Measurements from ENCODE around the gene SLC49A3.

The SLC49A3 gene

GRCh38 chr4:633976-634598 is 54.9 kb downstream of the SLC49A3 start:
- TF ChIP-seq CTCF (IDR thresholded peaks at IDR 0.05; ENCODE audit: extremely low read depth, insufficient read depth, missing control alignments), result no peak
- in situ Hi-C loops (cut with MboI; ENCODE audit: low pct_unique_long_range_greater_than_20kb, low sequenced_read_pairs, unreplicated experiment), result no loop called here
- DNase-seq (ENCODE audit: low spot score), result no peak

GRCh38 chr4:633406-633805 is 55.5 kb downstream of the SLC49A3 start:
- in situ Hi-C loops (cut with MboI; ENCODE audit: low pct_unique_long_range_greater_than_20kb, low sequenced_read_pairs, unreplicated experiment), result no loop called here
- TF ChIP-seq CTCF (IDR thresholded peaks at IDR 0.05; ENCODE audit: extremely low read depth, insufficient read depth, missing control alignments), result no peak
- DNase-seq (ENCODE audit: low spot score), result no peak

- TF ChIP-seq CTCF (IDR thresholded peaks at IDR 0.05; ENCODE audit: extremely low read depth, insufficient read depth, missing control alignments), result no peak
- no peak for DNase-seq (ENCODE audit: low spot score)
- in situ Hi-C loops (cut with MboI; ENCODE audit: low pct_unique_long_range_greater_than_20kb, low sequenced_read_pairs, unreplicated experiment), result no loop called here
These were observed 56.0 kb downstream of the SLC49A3 start for GRCh38 chr4:632926-633325.

GRCh38 chr4:632196-632790 is 56.7 kb downstream of the SLC49A3 start:
- no peak for TF ChIP-seq CTCF (IDR thresholded peaks at IDR 0.05; ENCODE audit: extremely low read depth, insufficient read depth, missing control alignments)
- no peak for DNase-seq (ENCODE audit: low spot score)
- in situ Hi-C loops (cut with MboI; ENCODE audit: low pct_unique_long_range_greater_than_20kb, low sequenced_read_pairs, unreplicated experiment), result no loop called here
